T-helper 2 cell (primary cell): ENCODE data around the gene BFSP1.
A peak's percentile ranks its signal among the peaks of the same experiment; 100 is the strongest.

ENCODE experiments used
- DNase-seq, 5 experiments: peaks; one replicate each; pipeline versions ENCODE4 v3.0.0 to v3.0.0-alpha.2; 2012 to 2022

BFSP1 gene

DNA sequence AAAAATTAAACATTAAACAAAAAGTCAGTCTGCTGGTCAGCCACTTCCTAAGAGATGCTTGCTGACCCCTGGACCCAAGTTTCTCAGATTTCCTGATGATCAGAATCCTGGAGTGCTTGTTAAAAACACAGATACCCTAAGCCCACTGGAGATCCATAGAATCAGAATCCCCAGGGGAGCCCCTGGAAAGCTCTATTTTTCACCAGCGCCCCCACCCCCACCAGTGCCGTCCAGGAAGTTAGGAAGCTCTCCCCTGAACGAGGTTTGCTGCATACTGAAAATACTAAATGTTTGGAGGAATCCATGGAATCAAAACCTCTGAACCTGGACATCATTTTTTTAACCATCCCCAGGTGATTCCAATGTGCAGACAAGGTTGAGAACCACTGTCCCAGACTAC lies 69.2 kb downstream of the BFSP1 start:
- DNase-seq: no peak

DNA sequence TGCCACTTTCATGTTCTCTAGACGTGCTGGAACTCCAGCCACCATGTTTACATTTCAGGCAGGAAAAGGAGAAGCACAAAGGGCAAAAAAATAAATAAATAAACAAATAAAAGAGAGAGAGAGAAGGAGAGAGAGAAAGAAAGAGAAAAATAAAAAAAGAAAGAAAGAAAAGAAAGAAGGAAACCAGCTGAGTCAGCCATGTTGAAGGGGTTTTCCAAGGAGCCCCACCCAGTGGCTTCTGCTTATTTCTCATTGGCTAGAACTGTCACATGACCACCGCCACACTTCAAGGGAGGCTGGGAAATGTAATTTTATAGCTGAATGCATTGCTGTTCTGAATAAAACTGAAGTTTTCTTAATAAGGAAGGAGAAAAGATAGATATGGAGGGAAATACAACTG lies 71.1 kb downstream of the BFSP1 start:
- DNase-seq: peak in 1 of 5 experiments; percentile 4

DNA sequence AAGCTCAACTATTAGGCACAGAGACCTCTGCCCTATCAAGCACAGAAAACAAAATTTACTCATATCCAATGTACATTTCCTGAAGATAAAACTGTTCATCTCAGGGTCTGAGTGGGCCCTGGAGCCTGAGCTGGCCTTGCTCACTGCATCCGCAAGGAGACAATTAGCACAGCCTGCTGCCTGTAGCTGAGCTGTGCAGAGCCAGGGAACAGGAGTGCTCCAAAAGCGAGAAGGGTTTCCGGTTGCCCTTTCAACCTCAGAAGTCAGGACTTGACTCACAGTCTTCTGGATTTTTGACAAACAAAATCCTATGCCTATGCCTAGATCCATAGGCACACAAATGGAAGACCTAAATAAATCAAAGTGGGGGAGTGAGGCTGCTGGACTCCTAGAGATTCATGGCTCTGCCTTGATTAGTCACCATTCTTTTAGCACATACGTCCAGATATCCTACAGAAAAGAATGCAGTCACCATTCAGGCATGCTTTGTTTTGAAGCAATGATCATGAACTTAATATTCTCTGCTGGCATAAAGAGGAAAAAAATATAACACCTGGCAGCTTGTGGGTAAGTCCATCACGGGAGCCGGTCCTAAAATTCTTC lies 73.5 kb downstream of the BFSP1 start:
- no peak for DNase-seq

DNA sequence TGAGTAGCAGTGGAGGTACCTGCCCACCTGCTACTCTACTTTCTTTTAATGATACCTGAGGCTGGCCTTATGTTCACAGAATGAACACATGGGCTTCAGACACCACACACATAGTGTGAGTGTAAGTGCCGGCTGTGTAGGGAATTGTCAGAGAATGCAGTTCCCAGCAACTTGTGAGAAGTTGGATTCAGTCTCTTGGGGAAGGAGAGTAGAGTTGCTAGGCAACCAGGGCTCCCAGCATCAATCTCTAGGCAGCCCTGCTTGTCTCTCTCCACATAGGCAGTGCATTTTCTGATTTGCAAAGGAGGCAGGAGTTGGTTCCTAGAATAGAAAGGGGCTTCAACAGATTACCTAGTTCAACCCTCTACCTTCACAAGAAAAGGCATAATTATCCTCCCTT lies 74.1 kb downstream of the BFSP1 start:
- DNase-seq: no peak

DNA sequence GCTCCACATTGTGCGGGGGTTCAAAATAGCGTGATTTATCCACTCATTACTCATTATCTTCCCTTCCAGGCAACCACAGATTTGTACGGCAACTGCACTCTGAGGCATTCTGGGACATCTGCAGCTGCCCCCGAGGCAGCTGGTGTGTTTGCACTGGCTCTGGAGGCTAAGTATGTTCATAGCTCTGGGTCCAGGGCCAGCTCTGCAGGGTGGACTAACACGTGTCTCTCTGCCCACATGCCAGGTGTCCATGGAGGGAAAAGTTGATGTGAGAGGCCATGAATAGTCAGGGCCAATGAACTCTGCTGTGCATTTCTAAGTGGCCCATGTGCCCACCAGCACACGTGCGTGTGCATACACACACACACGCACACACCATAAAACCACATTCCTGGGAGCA lies 74.9 kb downstream of the BFSP1 start:
- no peak for DNase-seq

DNA sequence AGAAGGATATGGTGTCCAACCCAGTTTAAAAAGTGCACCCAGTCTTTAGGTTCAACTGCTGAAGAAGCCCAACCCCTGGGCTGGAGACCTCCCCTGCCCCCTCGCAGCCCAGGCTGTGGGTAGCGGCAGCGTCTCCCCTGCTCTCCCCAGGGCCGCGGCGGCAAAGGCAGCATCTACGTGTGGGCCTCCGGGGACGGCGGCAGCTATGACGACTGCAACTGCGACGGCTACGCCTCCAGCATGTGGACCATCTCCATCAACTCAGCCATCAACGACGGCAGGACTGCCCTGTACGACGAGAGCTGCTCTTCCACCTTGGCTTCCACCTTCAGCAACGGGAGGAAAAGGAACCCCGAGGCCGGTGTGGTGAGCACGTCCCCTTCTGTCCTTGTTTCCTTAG lies 77.6 kb downstream of the BFSP1 start:
- DNase-seq: no peak

DNA sequence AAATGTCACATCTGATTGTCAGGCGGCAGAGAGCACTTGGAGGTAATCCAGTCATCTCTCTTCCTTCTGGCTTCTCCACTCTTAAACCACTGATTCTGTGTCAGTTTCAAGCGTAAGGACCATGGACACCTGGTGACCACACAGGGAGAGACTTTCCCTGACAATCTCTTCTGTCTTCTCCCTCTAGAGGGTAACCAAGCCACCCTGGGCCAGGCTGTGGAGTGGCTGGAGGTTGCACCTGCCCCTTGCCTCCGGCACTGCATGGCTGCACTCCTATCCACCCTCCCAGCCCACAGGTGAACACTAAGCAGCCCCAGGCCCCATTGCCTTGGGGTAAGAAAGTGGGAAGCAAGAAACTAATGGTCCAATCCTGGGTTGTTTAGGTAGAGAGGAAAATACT lies 78.7 kb downstream of the BFSP1 start:
- DNase-seq: no peak

DNA sequence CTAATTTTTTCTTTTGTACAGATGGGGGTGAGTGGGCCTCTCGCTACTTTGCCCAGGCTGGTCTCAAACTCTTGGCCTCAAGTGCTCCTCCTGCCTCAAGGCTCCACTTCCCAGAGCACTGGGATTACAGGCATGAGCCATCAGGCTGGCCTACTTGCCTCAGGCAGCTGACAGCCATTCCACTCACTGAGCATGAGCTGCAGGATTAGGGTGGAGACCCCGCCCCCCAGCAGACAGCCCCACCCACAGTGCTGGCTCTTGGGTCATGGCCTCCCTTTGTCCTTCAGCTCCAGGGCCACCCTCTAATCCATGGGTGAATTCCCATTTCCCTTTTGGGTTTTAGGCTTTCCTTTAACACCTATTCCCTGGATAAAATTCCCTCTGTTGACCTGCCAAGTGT lies 82.1 kb downstream of the BFSP1 start:
- no peak for DNase-seq

DNA sequence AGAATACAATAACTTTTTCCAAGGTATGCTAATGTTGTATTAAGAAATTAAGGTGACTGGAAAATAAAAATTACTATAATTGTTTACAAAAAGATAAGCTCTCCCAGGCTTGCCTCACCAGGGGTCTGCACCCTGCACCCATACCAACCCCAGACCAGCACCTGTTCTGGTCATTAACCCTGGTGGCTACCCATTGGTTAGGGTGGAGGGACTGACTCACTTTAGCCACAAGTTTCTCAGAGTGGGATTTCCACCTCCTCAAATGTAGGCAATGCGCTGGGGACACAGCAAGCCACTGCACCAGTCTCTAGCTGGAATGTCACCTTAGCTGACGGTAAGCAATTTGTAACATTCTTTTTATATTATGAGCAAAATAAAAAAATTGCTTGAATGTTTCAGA lies 83.1 kb downstream of the BFSP1 start:
- DNase-seq: no peak

DNA sequence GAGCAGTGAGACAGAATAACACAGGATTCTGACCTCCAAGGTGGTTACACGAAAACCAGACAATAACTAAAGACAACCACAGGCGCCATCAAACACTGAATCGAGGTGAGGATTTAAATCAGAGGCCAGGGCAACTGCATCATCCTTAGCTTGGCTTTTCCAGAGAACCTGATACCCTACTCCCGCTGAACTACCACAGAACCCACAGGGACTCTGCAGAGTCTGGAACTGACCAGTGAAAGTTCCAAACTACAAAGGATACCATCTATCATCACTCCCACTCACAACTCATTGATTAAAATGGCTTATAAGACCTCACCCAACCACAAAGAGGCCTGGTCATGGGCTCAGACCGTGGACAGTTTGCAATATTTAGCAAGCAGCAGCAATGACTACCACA lies 85.0 kb downstream of the BFSP1 start:
- no peak for DNase-seq

DNA sequence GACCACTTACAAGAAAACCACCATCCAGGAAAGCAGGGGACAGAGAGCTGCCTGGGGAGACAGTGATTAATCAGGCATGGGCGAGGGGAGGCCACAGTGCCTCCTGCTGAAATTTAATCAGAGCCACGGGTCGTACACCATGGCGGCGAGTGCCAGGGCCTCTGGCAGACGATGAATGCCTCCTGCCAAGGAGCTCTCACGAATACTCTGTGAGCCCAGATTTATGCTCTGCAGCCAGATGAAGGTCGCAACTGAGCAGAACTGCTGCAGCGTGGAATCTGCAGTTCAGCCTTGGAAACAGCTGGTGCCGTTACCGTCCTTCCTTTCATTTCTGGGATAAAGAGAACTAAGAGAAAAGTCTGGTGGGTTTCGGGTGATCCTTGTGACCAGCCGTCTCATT lies 85.6 kb downstream of the BFSP1 start:
- DNase-seq: no peak

DNA sequence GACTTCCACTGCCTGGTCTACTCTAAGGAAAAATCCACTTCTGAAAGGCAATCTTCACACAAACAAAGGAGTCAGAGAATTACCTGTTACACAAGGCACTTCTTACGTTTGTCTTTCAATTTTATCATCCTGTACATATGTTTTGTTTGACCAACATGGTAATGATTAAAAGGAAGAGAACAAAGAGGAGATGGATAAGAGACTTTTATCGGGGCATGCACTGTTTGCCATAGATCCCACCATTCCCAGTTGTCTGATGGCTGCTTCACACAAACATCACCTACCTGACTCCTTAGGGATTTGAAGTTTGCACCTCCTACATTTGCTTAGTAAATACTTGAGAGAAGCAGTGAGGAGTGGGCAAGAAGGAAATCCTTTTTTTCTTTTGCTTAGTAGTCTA lies 87.1 kb downstream of the BFSP1 start:
- DNase-seq: no peak
